Fibroblast of skin of back (primary cell): ENCODE data around the gene TRIM45. TPM values are rescaled to one million over a fixed set of nuclear protein-coding genes. Genes with fewer than 3 reads are reported as not detected.
"Not testable (repeated sequence)": the region's sequence is repeated elsewhere in the genome, so short reads cannot be mapped to it uniquely, and the experiment has no call there.

Source experiments
- DNase-seq: peaks from one replicate; pipeline ENCODE4 v3.0.0-alpha.2; 2013
- polyA plus RNA-seq, 2 experiments: library from polyadenylated mRNA; unstranded; fragments of 120-200 nt; gene quantifications; one replicate each; pipeline ENCODE4 v1.2.1, GENCODE V29; 2013; ENCODE audit not compliant: insufficient read length in 2 of 2

Gene TRIM45, protein sequence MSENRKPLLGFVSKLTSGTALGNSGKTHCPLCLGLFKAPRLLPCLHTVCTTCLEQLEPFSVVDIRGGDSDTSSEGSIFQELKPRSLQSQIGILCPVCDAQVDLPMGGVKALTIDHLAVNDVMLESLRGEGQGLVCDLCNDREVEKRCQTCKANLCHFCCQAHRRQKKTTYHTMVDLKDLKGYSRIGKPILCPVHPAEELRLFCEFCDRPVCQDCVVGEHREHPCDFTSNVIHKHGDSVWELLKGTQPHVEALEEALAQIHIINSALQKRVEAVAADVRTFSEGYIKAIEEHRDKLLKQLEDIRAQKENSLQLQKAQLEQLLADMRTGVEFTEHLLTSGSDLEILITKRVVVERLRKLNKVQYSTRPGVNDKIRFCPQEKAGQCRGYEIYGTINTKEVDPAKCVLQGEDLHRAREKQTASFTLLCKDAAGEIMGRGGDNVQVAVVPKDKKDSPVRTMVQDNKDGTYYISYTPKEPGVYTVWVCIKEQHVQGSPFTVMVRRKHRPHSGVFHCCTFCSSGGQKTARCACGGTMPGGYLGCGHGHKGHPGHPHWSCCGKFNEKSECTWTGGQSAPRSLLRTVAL
- 3.3 TPM for polyA plus RNA-seq (2013, experiment 1 of 2; ENCODE audit: insufficient read length)
- 3.6 TPM for polyA plus RNA-seq (2013, experiment 2 of 2; ENCODE audit: insufficient read length)

- DNase-seq, result peak; percentile 97
These were observed at the start of gene TRIM45 for GRCh38 chr1:117121589-117122329. TRIM45 (minus strand) TSS chr1:117121749; CDS start chr1:117121201, 548 bp downstream.

- DNase-seq, result no peak
These were observed 48.5 kb upstream of the TRIM45 start for GRCh38 chr1:117169871-117170596.

- DNase-seq, result peak; percentile 40
These were observed 45.9 kb upstream of the TRIM45 start for GRCh38 chr1:117167402-117167801.

DNA sequence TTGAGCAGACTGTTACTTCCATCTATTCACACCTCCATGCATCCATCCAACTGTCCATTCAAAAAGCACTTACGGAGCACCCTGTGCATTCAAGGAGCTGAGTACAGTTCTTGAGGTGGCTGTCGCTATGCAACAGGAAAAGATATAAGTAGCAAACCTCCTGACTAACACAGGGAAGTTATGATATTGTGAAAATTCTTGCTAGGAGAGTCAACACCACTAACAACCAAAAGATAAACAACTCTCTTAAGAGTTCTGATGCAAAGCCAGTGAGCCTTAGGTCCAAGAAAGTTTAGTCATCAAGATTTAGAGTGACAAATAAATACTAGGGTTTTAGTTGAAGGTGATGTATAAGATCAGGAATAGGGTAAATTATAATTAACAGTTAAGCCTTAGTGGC lies 44.5 kb upstream of the TRIM45 start:
- peak; percentile 58 for DNase-seq

- no peak for DNase-seq
These were observed 42.7 kb upstream of the TRIM45 start for GRCh38 chr1:117164209-117164608.

DNA sequence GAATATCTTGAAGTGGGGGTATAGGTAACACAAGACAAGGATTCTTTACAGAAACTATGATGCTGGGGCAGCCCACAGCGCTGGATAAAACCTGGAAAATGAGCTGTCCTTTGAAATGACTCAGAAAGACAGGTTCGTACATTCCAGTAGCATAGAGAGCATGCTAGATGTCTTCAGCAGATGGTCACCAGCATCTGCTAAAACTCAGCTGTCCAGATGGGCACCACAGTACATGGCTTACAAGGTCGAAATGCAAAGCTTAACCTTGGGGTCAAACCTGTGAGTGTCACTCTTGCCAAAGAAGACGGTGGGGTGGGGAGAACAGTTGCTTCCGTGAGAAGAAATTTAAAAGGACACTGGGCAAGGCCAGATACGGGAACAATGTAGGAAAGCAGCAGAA lies 41.3 kb upstream of the TRIM45 start:
- no peak for DNase-seq

DNA sequence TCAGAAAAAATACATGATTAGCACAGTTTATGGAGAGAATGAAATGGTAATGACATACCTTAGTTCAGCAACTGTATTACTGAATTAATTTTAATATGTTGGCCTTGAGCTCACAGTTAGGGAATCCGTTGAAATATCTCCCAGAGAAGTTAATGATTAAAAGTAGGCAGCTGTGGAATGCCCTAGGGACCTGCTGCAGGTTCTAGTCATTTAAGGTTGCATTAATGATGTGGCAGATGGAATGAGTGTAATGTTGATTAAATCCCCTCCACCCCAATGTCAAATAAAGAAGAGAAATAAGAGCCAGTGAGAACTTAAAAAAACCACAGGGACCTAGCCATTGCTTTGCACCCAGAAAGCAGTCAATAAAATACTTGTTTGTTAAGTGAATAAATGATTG lies 40.3 kb upstream of the TRIM45 start:
- DNase-seq, result no peak

DNA sequence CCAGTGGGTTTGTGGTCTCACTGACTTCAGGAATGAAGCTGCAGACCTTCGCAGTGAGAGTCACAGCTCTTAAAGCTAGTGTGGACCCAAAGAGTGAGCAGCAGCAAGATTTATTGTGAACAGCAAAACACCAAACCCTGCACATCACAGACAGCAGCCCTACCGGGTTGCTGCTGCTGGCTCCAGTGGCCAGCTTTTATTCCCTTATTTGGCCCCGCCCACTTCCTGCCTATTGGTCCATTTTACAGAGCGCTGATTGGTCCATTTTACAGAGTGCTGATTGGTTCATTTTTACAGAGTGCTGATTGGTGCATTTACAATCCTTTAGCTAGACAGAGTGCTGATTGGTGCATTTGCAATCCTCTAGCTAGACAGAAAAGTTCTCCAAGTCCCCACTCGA lies 29.8 kb upstream of the TRIM45 start:
- DNase-seq, result not testable (repeated sequence)

GRCh38 chr1:117150316-117150715 lies 28.8 kb upstream of the TRIM45 start:
- no peak for DNase-seq

DNA sequence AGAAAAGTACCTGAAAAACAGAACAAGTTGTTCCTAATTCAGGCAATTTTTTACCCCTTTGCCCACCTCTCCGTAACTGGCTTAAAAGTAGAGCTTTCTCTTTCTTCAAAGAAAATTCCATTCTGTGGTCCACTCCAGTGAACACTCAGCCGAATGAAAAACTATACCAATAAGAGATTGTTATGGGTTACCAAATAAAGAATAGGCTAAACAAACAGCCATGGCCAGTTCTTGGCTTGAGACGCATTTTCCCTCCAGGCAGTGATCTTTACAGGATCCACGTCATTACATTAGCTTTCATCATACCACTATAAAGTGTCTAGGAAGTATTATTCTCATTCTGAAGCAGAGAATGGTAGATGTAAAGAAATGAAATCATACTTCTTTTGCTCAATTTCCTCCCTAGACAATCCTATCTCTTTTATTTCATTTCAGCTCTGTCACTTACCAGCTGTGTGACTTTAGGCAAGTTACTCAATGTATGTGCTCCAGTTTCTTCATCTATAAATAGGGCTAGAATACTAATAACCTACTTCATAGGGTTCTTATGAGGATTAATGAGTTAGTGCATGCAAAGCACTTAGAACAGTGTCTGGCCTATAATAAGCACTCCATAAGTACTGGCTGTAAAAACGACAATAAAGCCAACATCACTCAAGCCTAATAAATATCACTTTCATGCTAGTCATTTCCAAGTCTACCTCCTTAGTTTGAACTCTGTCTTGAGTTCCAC lies 26.5 kb upstream of the TRIM45 start:
- DNase-seq, result peak; percentile 48

GRCh38 chr1:117147341-117147831 lies 25.8 kb upstream of the TRIM45 start:
- DNase-seq, result no peak

GRCh38 chr1:117146575-117147340 lies 25.2 kb upstream of the TRIM45 start:
- DNase-seq, result peak; percentile 99

DNA sequence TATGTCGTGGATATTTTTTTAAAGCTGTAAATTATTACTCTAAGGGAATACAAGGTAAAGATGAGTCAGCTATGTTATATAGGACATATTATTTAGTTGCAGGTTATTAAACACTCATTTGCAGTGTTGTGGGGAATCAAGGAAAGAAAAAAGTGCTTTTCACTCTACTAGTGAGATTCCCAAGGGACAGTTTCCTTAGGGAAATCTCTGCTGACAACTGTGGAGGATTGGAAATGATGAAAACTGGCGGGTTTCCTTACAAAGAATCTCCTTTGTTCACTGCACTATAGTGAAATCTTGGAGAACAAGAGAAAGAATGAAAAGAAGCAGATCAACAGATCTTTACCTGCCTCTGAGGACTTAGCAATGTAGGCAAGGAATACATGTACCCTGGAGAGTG lies 24.5 kb upstream of the TRIM45 start:
- no peak for DNase-seq

DNA sequence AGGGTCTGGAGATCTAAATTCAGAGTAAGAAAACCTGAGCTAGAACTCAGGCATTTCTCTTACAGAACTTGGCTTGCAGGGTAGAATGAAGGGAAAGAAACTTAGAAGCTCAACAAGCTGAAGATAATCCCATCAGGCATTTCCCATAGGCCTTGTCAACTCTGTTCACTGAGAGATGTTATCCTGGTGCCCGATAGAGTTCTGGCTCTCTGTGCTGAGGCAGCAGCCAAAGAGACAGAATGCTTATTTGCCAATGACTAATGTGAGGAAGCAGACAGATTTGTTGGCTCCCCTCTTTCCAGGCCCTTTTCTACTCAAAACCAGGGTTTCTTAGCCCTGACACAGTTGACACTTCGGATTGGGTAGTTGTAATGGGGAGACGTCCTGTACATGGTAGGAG lies 22.3 kb upstream of the TRIM45 start:
- DNase-seq, result no peak

GRCh38 chr1:117143172-117143571 lies 21.6 kb upstream of the TRIM45 start:
- peak; percentile 25 for DNase-seq

GRCh38 chr1:117142200-117142599 lies 20.7 kb upstream of the TRIM45 start:
- peak; percentile 66 for DNase-seq

- no peak for DNase-seq
These were observed 17.0 kb upstream of the TRIM45 start for GRCh38 chr1:117138561-117138960.

GRCh38 chr1:117138106-117138505 lies 16.6 kb upstream of the TRIM45 start:
- DNase-seq, result no peak

- no peak for DNase-seq
These were observed 15.8 kb upstream of the TRIM45 start for GRCh38 chr1:117137281-117137855.

DNA sequence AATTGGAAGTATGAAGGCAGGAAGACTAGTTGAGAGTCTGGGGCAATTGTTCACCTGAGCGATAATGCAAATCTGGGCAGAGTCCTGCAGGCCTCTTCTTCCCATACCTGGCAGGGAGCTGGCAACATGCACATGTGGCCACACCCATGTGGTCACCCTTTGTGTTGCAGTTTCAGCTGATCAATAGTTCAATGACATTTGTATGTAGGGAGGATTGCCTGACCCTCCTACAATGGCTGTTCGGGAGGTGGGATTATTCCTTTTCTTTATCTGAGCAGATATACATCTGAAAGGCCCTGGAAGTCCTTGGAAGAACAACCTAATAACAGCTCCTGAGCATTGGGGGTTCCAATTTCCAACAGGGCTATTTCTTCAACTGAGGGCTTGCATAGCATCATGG lies 15.2 kb upstream of the TRIM45 start:
- no peak for DNase-seq

DNA sequence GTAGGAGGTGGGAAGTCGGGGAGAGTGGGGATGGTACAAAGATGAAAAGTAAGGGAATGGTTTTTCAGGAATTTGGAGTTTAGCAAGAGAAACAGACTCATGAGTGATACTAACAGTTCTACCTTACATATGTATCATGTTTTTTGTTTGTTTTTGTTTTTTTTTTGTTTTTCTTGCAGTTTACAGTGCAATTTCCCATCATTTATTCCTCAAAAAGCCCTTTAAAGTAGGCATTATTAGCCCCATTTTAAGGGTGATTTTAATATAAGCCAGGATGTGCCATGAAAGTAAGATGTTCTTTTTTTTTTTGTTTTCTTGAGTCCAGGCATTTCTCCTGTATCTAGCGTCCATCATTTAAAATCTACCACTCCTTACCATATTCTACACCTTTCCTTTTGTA lies 13.8 kb upstream of the TRIM45 start:
- DNase-seq, result no peak
